MM.1S (cell line): ENCODE results near the gene BCO1.

ENCODE experiments used
- DNase-seq: peaks from one replicate; pipeline ENCODE4 v3.0.0-alpha.2; 2015
- H2AFZ ChIP-seq: fragments of 300-600 bp; sonication (generic); 2 replicates; pipeline ENCODE4 v1.6.0; 2016; ENCODE audit warnings: antibody characterized with exemption, low read length
- H3F3A ChIP-seq: fragments of 300-600 bp; sonication (generic); 2 replicates; pipeline ENCODE4 v1.6.1; 2016; ENCODE audit warnings: mild to moderate bottlenecking, antibody characterized with exemption, low read length, moderate library complexity, mixed read lengths; ENCODE audit not compliant: insufficient read depth
- H3K27ac ChIP-seq: fragments of 300-600 bp; sonication (generic); 2 replicates; pipeline ENCODE4 v1.5.1; 2016; ENCODE audit warnings: mild to moderate bottlenecking, low read length
- H3K27me3 ChIP-seq: fragments of 300-600 bp; sonication (generic); replicated peaks from 2 replicates; pipeline ENCODE4 v1.6.0; 2016; ENCODE audit warnings: low read length; ENCODE audit not compliant: insufficient read depth
- H3K36me3 ChIP-seq: fragments of 300-600 bp; sonication (generic); replicated peaks from 2 replicates; pipeline ENCODE4 v1.6.1; 2016; ENCODE audit warnings: mild to moderate bottlenecking, low read length, mixed read lengths; ENCODE audit not compliant: insufficient read depth
- H3K4me1 ChIP-seq: fragments of 300-600 bp; sonication (generic); 2 replicates; pipeline ENCODE4 v1.6.1; 2016; ENCODE audit warnings: low read length, mixed read lengths
- H3K4me2 ChIP-seq: fragments of 300-600 bp; sonication (generic); 2 replicates; pipeline ENCODE4 v1.6.0; 2016; ENCODE audit warnings: low read depth, low read length
- H3K4me3 ChIP-seq: fragments of 300-600 bp; sonication (generic); 2 replicates; pipeline ENCODE4 v1.5.1; 2016; ENCODE audit warnings: low read length, mixed read lengths
- H3K79me2 ChIP-seq: fragments of 300-600 bp; sonication (generic); 2 replicates; pipeline ENCODE4 v1.6.1; 2016; ENCODE audit warnings: mixed run types, low read length, mixed read lengths
- H3K9ac ChIP-seq: fragments of 300-600 bp; sonication (generic); 2 replicates; pipeline ENCODE4 v1.6.1; 2016; ENCODE audit warnings: low read length, mixed read lengths
- H3K9me2 ChIP-seq: fragments of 300-600 bp; sonication (generic); replicated peaks from 2 replicates; pipeline ENCODE4 v1.6.1; 2016; ENCODE audit warnings: mild to moderate bottlenecking, low read length, mixed read lengths; ENCODE audit not compliant: insufficient read depth
- H3K9me3 ChIP-seq: fragments of 300-600 bp; sonication (generic); replicated peaks from 2 replicates; pipeline ENCODE4 v1.6.1; 2016; ENCODE audit warnings: mild to moderate bottlenecking, low read length, mixed read lengths; ENCODE audit not compliant: insufficient read depth
- H4K20me1 ChIP-seq: fragments of 300-600 bp; sonication (generic); 2 replicates; pipeline ENCODE4 v1.6.1; 2016; ENCODE audit warnings: mild to moderate bottlenecking, low read length, moderate library complexity, mixed read lengths; ENCODE audit not compliant: insufficient read depth
- EZH2 ChIP-seq: fragments of 300-600 bp; sonication (generic); optimal IDR thresholded peaks from 2 replicates; pipeline ENCODE3; 2017; ENCODE audit warnings: low read depth, mild to moderate bottlenecking, antibody characterized with exemption, low read length, mixed read lengths
- EZH2phosphoT487 ChIP-seq: fragments of 300-600 bp; sonication (generic); IDR thresholded peaks from 2 replicates; pipeline ENCODE4 v1.6.1; 2018; ENCODE audit warnings: antibody characterized with exemption, low read length
- TF ChIP-seq, protein P1 (sequence below): fragments of 300-600 bp; sonication (generic); IDR thresholded peaks from 2 replicates; pipeline ENCODE4 v1.5.1; 2016; ENCODE audit warnings: antibody characterized with exemption, low read length, mixed read lengths

The BCO1 gene, protein sequence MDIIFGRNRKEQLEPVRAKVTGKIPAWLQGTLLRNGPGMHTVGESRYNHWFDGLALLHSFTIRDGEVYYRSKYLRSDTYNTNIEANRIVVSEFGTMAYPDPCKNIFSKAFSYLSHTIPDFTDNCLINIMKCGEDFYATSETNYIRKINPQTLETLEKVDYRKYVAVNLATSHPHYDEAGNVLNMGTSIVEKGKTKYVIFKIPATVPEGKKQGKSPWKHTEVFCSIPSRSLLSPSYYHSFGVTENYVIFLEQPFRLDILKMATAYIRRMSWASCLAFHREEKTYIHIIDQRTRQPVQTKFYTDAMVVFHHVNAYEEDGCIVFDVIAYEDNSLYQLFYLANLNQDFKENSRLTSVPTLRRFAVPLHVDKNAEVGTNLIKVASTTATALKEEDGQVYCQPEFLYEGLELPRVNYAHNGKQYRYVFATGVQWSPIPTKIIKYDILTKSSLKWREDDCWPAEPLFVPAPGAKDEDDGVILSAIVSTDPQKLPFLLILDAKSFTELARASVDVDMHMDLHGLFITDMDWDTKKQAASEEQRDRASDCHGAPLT

DNA sequence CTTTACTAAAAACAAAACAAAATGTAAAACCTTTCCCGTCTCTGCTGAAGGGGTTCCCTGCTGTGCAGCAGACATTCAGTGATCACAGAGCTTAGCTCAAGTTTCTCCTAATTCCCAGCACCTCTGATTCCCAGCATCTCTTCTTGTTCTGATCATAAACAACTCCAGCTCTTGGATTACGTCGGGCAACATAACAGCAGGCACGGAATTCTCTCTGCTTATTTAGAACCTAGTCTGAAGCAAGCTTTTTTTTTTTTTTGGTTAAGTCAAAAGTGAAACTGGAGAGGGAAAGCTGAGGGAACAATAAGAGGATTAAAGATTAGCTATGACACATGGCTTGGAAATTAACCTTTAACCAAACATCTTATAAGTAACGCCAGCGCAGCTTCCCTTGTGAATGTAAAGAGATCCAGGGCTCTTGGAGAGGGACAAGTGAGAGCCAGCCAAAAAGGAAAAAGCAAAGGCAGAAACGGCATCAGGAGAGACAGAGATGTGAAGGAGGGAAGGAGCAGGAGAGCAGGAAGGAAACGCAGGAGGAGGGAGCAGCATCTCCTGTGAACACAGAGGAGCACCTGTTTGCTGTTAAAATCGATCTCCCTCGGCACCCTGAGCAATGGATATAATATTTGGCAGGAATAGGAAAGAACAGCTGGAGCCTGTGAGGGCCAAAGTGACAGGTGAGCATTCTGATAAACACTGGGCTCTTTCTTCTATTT is at the start of gene BCO1:
Gene BCO1, plus strand, starts transcription at position 394 of the 716 bp plus-strand sequence. Its CDS starts 220 bp downstream, at position 614.
- no peak for DNase-seq
- no peaks in the 10 kb centered on the region for H4K20me1 ChIP-seq
- no peaks in the 10 kb centered on the region for H3K4me1 ChIP-seq
- H3K4me2 ChIP-seq, result peak within 1 kb of the TSS; percentile 9; the same call in 1 of the 2 replicates
- no peak within 1 kb of the TSS for H3K9ac ChIP-seq
- H3K27ac ChIP-seq, result no peak within 1 kb of the TSS
- H3F3A ChIP-seq, result no peaks in the 10 kb centered on the region
- H3K4me3 ChIP-seq, result no peak within 1 kb of the TSS
- H2AFZ ChIP-seq, result no peak within 1 kb of the TSS
- H3K36me3 ChIP-seq, result no peaks in the 10 kb centered on the region
- H3K9me3 ChIP-seq, result no peaks in the 10 kb centered on the region
- no peaks in the 10 kb centered on the region for H3K27me3 ChIP-seq
- H3K9me2 ChIP-seq, result no peaks in the 10 kb centered on the region
- no peaks in the 10 kb centered on the region for H3K79me2 ChIP-seq
- no peak for TF ChIP-seq EZH2
- TF ChIP-seq, protein P1, sequence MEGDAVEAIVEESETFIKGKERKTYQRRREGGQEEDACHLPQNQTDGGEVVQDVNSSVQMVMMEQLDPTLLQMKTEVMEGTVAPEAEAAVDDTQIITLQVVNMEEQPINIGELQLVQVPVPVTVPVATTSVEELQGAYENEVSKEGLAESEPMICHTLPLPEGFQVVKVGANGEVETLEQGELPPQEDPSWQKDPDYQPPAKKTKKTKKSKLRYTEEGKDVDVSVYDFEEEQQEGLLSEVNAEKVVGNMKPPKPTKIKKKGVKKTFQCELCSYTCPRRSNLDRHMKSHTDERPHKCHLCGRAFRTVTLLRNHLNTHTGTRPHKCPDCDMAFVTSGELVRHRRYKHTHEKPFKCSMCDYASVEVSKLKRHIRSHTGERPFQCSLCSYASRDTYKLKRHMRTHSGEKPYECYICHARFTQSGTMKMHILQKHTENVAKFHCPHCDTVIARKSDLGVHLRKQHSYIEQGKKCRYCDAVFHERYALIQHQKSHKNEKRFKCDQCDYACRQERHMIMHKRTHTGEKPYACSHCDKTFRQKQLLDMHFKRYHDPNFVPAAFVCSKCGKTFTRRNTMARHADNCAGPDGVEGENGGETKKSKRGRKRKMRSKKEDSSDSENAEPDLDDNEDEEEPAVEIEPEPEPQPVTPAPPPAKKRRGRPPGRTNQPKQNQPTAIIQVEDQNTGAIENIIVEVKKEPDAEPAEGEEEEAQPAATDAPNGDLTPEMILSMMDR, result no peak
- no peak for TF ChIP-seq EZH2phosphoT487

DNA sequence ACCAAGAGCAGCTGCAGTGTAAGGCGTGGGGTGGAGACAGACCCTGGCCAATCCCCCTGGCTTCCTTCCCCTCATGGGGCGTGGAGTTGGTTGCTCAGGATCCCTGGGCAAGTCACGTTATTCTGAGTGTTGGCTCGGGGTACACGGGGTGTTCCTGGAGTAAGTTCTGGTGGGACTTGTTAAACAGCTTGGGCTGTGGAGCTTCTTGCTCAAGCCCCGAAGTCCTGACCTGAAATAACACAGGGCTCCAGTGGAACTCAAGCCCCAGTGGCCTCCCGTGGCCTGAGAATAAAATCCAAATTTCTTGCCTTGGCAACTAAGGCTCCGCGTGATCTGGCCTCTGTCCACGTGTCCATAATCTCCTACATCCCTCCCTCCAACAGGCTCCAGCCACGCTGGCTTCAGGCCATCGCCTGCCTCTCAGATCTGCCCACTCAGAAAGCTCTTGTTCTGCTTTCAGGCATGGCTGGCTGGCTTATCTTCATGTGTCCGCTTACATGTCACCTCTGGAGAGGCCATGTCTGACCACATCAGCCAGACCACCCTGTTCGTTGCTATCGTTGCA is 49.3 kb upstream of the BCO1 start:
- Histone ChIP-seq H3K9me2 (no peaks in the 10 kb centered on the region), H3K4me3 (no peak overlapping the region), H3K27me3 (no peaks in the 10 kb centered on the region), H3F3A (no peaks in the 10 kb centered on the region), H2AFZ (no peak overlapping the region), H3K36me3 (no peaks in the 10 kb centered on the region), H3K27ac (no peak overlapping the region), H3K4me1 (no peaks in the 10 kb centered on the region), H3K79me2 (no peaks in the 10 kb centered on the region), H4K20me1 (no peaks in the 10 kb centered on the region), H3K9me3 (no peaks in the 10 kb centered on the region), H3K4me2 (no peak overlapping the region), H3K9ac (no peak overlapping the region)
- TF ChIP-seq, protein P1, result no peak
- no peak for TF ChIP-seq EZH2
- no peak for TF ChIP-seq EZH2phosphoT487
- DNase-seq, result no peak

DNA sequence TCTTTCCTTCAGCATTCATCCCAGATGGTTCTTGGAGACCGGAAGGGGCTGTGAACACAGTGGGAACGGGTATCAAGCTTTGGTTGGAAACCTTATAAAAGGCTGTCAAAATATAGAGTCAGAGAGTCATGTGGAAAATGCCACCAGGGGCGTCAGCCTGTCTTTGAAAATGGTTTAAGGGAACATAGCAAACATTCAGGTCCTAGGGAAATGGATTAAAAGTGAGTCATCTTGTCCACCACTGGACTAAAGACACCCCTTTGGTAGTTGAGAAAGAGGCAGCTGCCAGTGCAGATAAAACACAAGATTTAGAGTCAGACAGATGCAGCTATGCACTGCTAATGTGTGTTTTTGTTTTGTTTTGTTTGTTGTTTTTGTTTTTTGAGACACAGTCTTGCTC is 47.8 kb upstream of the BCO1 start:
- no peaks in the 10 kb centered on the region for H3F3A ChIP-seq
- H3K27ac ChIP-seq, result no peak overlapping the region
- H3K9me3 ChIP-seq, result no peaks in the 10 kb centered on the region
- H2AFZ ChIP-seq, result no peak overlapping the region
- H3K4me1 ChIP-seq, result no peaks in the 10 kb centered on the region
- no peaks in the 10 kb centered on the region for H3K79me2 ChIP-seq
- no peak overlapping the region for H3K9ac ChIP-seq
- H3K4me2 ChIP-seq, result no peak overlapping the region
- no peak for DNase-seq
- no peaks in the 10 kb centered on the region for H3K36me3 ChIP-seq
- H3K27me3 ChIP-seq, result no peaks in the 10 kb centered on the region
- TF ChIP-seq EZH2 (no peak), EZH2phosphoT487 (no peak)
- TF ChIP-seq, protein P1, result no peak
- no peak overlapping the region for H3K4me3 ChIP-seq
- H4K20me1 ChIP-seq, result no peaks in the 10 kb centered on the region
- no peaks in the 10 kb centered on the region for H3K9me2 ChIP-seq
